Choroid plexus epithelial cell (primary cell): ENCODE data around the gene TNFSF4.

Experiments
- DNase-seq: peaks from one replicate; pipeline ENCODE4 v3.0.0-alpha.2; 2010; ENCODE audit warnings: low read depth
- H3K4me3 ChIP-seq: 2 replicates; pipeline ENCODE4 v1.5.1; 2011; ENCODE audit warnings: low read depth, mild to moderate bottlenecking, control low read depth, low read length, moderate library complexity
- CTCF ChIP-seq: conservative IDR thresholded peaks from 2 replicates; pipeline ENCODE4 v1.5.1; 2011; ENCODE audit warnings: low read depth, mild to moderate bottlenecking, control low read depth, inconsistent platforms, low read length, moderate library complexity

TNFSF4 gene

GRCh38 chr1:173137107-173137706 lies 69.9 kb downstream of the TNFSF4 start:
- H3K4me3 ChIP-seq = no peak overlapping the region
- no peak for TF ChIP-seq CTCF

GRCh38 chr1:173134800-173135199 lies 72.3 kb downstream of the TNFSF4 start:
- DNase-seq = no peak
- no peak for TF ChIP-seq CTCF

More at GRCh38 chr1:173137107-173137706, 69.9 kb downstream of the TNFSF4 start:
- peak; percentile 71 for DNase-seq

GRCh38 chr1:173134029-173134428 lies 73.1 kb downstream of the TNFSF4 start:
- H3K4me3 ChIP-seq = no peak overlapping the region
- DNase-seq = peak; percentile 74
- no peak for TF ChIP-seq CTCF

More at GRCh38 chr1:173134800-173135199, 72.3 kb downstream of the TNFSF4 start:
- H3K4me3 ChIP-seq = no peak overlapping the region
